ENCODE measurements around the gene MAP2K2. TPM values are rescaled to one million over a fixed set of nuclear protein-coding genes. Genes with fewer than 3 reads are reported as not detected.
A peak's percentile ranks its signal among the peaks of the same experiment; 100 is the strongest.

The MAP2K2 gene
- total RNA-seq, 1 experiment from 2014 or later, result 151 TPM

GRCh38 chr19:4077800-4078684, 45.9 kb downstream of the MAP2K2 start:
- intact Hi-C loops (cut with micrococcal nuclease; ENCODE audit: unreplicated experiment) (no loop called here), in situ Hi-C loops (cut with HindIII; ENCODE audit: low pct_unique_long_range_greater_than_20kb, low sequenced_read_pairs) (no loop called here)
- CTCF ChIA-PET, result no interaction called here
- H3K36me3 ChIP-seq (ENCODE audit: control insufficient read depth, insufficient read depth, low read length), result no peaks in the 10 kb centered on the region
- POLR2A ChIA-PET, result interaction anchor here (0.6 kb wide), 1 partner anchor 11 kb away, joined by 4 read pairs; the partner anchor contains the start of gene ZBTB7A
- peak overlapping the region; percentile 26 to 44 for H3K4me3 ChIP-seq (ENCODE audit: low read depth in 2 of 2, low read length in 2 of 2)
- peak overlapping the region; percentile 68 for H3K27ac ChIP-seq (ENCODE audit: low read length)
- ATAC-seq (peak; percentile 70), DNase-seq (ENCODE audit: low read depth, low spot score) (no peak)
- no peak for TF ChIP-seq POLR2AphosphoS5 (IDR thresholded peaks at IDR 0.05; ENCODE audit: low read depth, low read length)
- no peak for TF ChIP-seq TCF7L2 (IDR thresholded peaks at IDR 0.05; ENCODE audit: low read depth, low read length)
- TF ChIP-seq CTCF (IDR thresholded peaks at IDR 0.05), result no peak
- no peak for TF ChIP-seq REST (IDR thresholded peaks at IDR 0.05; ENCODE audit: insufficient read depth in 1 of 2, low read depth in 2 of 2, low read length in 1 of 2)
- no peak for TF ChIP-seq SIN3A (IDR thresholded peaks at IDR 0.05; ENCODE audit: borderline replicate concordance, insufficient read depth, low read depth, low read length)
- H3K27me3 ChIP-seq (ENCODE audit: control insufficient read depth, insufficient read depth, low read length), result no peaks in the 10 kb centered on the region
- peaks cover 4% of the 10 kb centered on the region for H3K4me1 ChIP-seq (ENCODE audit: control insufficient read depth, insufficient read depth, low read length)
- BruUV-seq (replicated peaks), result no TSS peak
- H3K9me3 ChIP-seq (ENCODE audit: control insufficient read depth, insufficient read depth, low read depth, low read length), result no peaks in the 10 kb centered on the region

GRCh38 chr19:4077007-4077374, 46.9 kb downstream of the MAP2K2 start:
- intact Hi-C loops (cut with micrococcal nuclease; ENCODE audit: unreplicated experiment), result no loop called here
- no TSS peak for BruUV-seq (replicated peaks)

More at GRCh38 chr19:4077007-4077374, 46.9 kb downstream of the MAP2K2 start:
- no peak for DNase-seq (ENCODE audit: low read depth, low spot score)
- in situ Hi-C loops (cut with HindIII; ENCODE audit: low pct_unique_long_range_greater_than_20kb, low sequenced_read_pairs), result no loop called here
- H3K27me3 ChIP-seq (ENCODE audit: control insufficient read depth, insufficient read depth, low read length), result no peaks in the 10 kb centered on the region
- ChIA-PET CTCF (no interaction called here), POLR2A (no interaction called here)
- no peak overlapping the region; the same call in 1 of the 2 replicates for H3K27ac ChIP-seq (ENCODE audit: low read length)
- peak; percentile 28; the same call in 1 of the 2 replicates for ATAC-seq
- TF ChIP-seq SIN3A (IDR thresholded peaks at IDR 0.05; ENCODE audit: borderline replicate concordance, insufficient read depth, low read depth, low read length), result no peak
- no peak for TF ChIP-seq TCF7L2 (IDR thresholded peaks at IDR 0.05; ENCODE audit: low read depth, low read length)
- no peak for TF ChIP-seq CTCF (IDR thresholded peaks at IDR 0.05)
- no peak for TF ChIP-seq POLR2AphosphoS5 (IDR thresholded peaks at IDR 0.05; ENCODE audit: low read depth, low read length)
- no peak for TF ChIP-seq REST (IDR thresholded peaks at IDR 0.05; ENCODE audit: insufficient read depth in 1 of 2, low read depth in 2 of 2, low read length in 1 of 2)
- no peaks in the 10 kb centered on the region for H3K9me3 ChIP-seq (ENCODE audit: control insufficient read depth, insufficient read depth, low read depth, low read length)
- no peak overlapping the region for H3K4me3 ChIP-seq (ENCODE audit: low read depth in 2 of 2, low read length in 2 of 2)
- H3K4me1 ChIP-seq (ENCODE audit: control insufficient read depth, insufficient read depth, low read length), result peaks cover 4% of the 10 kb centered on the region
- no peaks in the 10 kb centered on the region for H3K36me3 ChIP-seq (ENCODE audit: control insufficient read depth, insufficient read depth, low read length)
